NCI-H1694 (cell line): Measurements from ENCODE around the gene STK32B.
"Not testable (repeated sequence)": the region's sequence is repeated elsewhere in the genome, so short reads cannot be mapped to it uniquely, and the experiment has no call there.

Source experiments
- DNase-seq: peaks from one replicate; lab custom pipeline; 2025; lab: John Stamatoyannopoulos, UW

Gene STK32B

GRCh38 chr4:5162909-5163508 is 111.7 kb downstream of the STK32B start:
- DNase-seq = no peak

- no peak for DNase-seq
Observed at GRCh38 chr4:5164221-5164912, 113.1 kb downstream of the STK32B start.

- DNase-seq = no peak
Observed at GRCh38 chr4:5165420-5166369, 114.4 kb downstream of the STK32B start.

GRCh38 chr4:5166377-5166776 is 115.1 kb downstream of the STK32B start:
- DNase-seq = no peak

GRCh38 chr4:5168891-5169290 is 117.6 kb downstream of the STK32B start:
- DNase-seq = no peak

GRCh38 chr4:5175836-5176235 is 124.6 kb downstream of the STK32B start:
- not testable (repeated sequence) for DNase-seq

GRCh38 chr4:5184606-5185005 is 133.3 kb downstream of the STK32B start:
- DNase-seq = no peak

GRCh38 chr4:5185551-5185950 is 134.3 kb downstream of the STK32B start:
- DNase-seq = no peak

- no peak for DNase-seq
Observed at GRCh38 chr4:5186271-5187064, 135.2 kb downstream of the STK32B start.

- no peak for DNase-seq
Observed at GRCh38 chr4:5188130-5188529, 136.8 kb downstream of the STK32B start.

- no peak for DNase-seq
Observed at GRCh38 chr4:5191831-5192230, 140.6 kb downstream of the STK32B start.

- no peak for DNase-seq
Observed at GRCh38 chr4:5192271-5192670, 141.0 kb downstream of the STK32B start.

GRCh38 chr4:5192678-5193077 is 141.4 kb downstream of the STK32B start:
- no peak for DNase-seq

- no peak for DNase-seq
Observed at GRCh38 chr4:5198656-5199541, 147.6 kb downstream of the STK32B start.

GRCh38 chr4:5199912-5200311 is 148.6 kb downstream of the STK32B start:
- no peak for DNase-seq

- DNase-seq = no peak
Observed at GRCh38 chr4:5200513-5200912, 149.2 kb downstream of the STK32B start.

- DNase-seq = no peak
Observed at GRCh38 chr4:5203309-5203992, 152.2 kb downstream of the STK32B start.

GRCh38 chr4:5203993-5204310 is 152.7 kb downstream of the STK32B start:
- DNase-seq = no peak

- no peak for DNase-seq
Observed at GRCh38 chr4:5204781-5205180, 153.5 kb downstream of the STK32B start.

GRCh38 chr4:5206016-5206790 is 154.9 kb downstream of the STK32B start:
- DNase-seq = no peak
